ENCODE results near the gene ASS1. TPM values are rescaled to one million over a fixed set of nuclear protein-coding genes. Genes with fewer than 3 reads are reported as not detected.
A peak's percentile ranks its signal among the peaks of the same experiment; 100 is the strongest.

ASS1 gene
- total RNA-seq, 1 donor from 2014 or later, result 45.6 TPM

- H3K27me3 ChIP-seq (ENCODE audit: control insufficient read depth, insufficient read depth, low read length), result peaks cover 22% of the 10 kb centered on the region
- no peak for TF ChIP-seq CTCF (IDR thresholded peaks at IDR 0.05; ENCODE audit: insufficient read depth, low read length, poor library complexity, severe bottlenecking)
- no peak overlapping the region for H3K4me3 ChIP-seq (ENCODE audit: low read depth, low read length)
- no peak for DNase-seq (ENCODE audit: low read depth)
- no peaks in the 10 kb centered on the region for H3K36me3 ChIP-seq (ENCODE audit: control insufficient read depth, insufficient read depth, low read length)
Observed at GRCh38 chr9:130429831-130430230, 14.9 kb upstream of the ASS1 start.

- no peak for DNase-seq (ENCODE audit: low read depth)
- H3K36me3 ChIP-seq (ENCODE audit: control insufficient read depth, insufficient read depth, low read length), result no peaks in the 10 kb centered on the region
- no peak for TF ChIP-seq CTCF (IDR thresholded peaks at IDR 0.05; ENCODE audit: insufficient read depth, low read length, poor library complexity, severe bottlenecking)
- no peak overlapping the region for H3K4me3 ChIP-seq (ENCODE audit: low read depth, low read length)
- H3K27me3 ChIP-seq (ENCODE audit: control insufficient read depth, insufficient read depth, low read length), result peaks cover 22% of the 10 kb centered on the region
Observed at GRCh38 chr9:130430232-130430631, 14.5 kb upstream of the ASS1 start.

GRCh38 chr9:130430734-130431535, 13.8 kb upstream of the ASS1 start:
- TF ChIP-seq CTCF (IDR thresholded peaks at IDR 0.05; ENCODE audit: insufficient read depth, low read length, poor library complexity, severe bottlenecking), result no peak
- DNase-seq (ENCODE audit: low read depth), result no peak
- H3K4me3 ChIP-seq (ENCODE audit: low read depth, low read length), result no peak overlapping the region

GRCh38 chr9:130431536-130432303, 13.0 kb upstream of the ASS1 start:
- TF ChIP-seq CTCF (IDR thresholded peaks at IDR 0.05; ENCODE audit: insufficient read depth, low read length, poor library complexity, severe bottlenecking), result no peak
- Histone ChIP-seq H3K36me3 (ENCODE audit: control insufficient read depth, insufficient read depth, low read length) (no peaks in the 10 kb centered on the region), H3K4me3 (ENCODE audit: low read depth, low read length) (no peak overlapping the region), H3K27me3 (ENCODE audit: control insufficient read depth, insufficient read depth, low read length) (peaks cover 22% of the 10 kb centered on the region)
- DNase-seq (ENCODE audit: low read depth), result no peak

More at GRCh38 chr9:130430734-130431535, 13.8 kb upstream of the ASS1 start:
- Histone ChIP-seq H3K27me3 (ENCODE audit: control insufficient read depth, insufficient read depth, low read length) (peaks cover 22% of the 10 kb centered on the region), H3K36me3 (ENCODE audit: control insufficient read depth, insufficient read depth, low read length) (no peaks in the 10 kb centered on the region)

GRCh38 chr9:130432362-130432761, 12.4 kb upstream of the ASS1 start:
- Histone ChIP-seq H3K4me3 (ENCODE audit: low read depth, low read length) (no peak overlapping the region), H3K36me3 (ENCODE audit: control insufficient read depth, insufficient read depth, low read length) (no peaks in the 10 kb centered on the region), H3K27me3 (ENCODE audit: control insufficient read depth, insufficient read depth, low read length) (peaks cover 22% of the 10 kb centered on the region)
- DNase-seq (ENCODE audit: low read depth), result no peak
- peak; percentile 10 for TF ChIP-seq CTCF (IDR thresholded peaks at IDR 0.05; ENCODE audit: insufficient read depth, low read length, poor library complexity, severe bottlenecking)

Data from kidney epithelial cell (primary cell).